HG02970 (cell line): ENCODE data around the gene UCKL1.
"Not testable (repeated sequence)": the region's sequence is repeated elsewhere in the genome, so short reads cannot be mapped to it uniquely, and the experiment has no call there.

Experiments
- ATAC-seq: cut with Tn5 transposase; IDR thresholded peaks from one replicate; pipeline ENCODE4 v1.9.1; 2021; ENCODE audit warnings: mild to moderate bottlenecking, moderate library complexity, moderate number of reproducible peaks; ENCODE audit not compliant: unreplicated experiment, low FRiP score

UCKL1 gene

DNA sequence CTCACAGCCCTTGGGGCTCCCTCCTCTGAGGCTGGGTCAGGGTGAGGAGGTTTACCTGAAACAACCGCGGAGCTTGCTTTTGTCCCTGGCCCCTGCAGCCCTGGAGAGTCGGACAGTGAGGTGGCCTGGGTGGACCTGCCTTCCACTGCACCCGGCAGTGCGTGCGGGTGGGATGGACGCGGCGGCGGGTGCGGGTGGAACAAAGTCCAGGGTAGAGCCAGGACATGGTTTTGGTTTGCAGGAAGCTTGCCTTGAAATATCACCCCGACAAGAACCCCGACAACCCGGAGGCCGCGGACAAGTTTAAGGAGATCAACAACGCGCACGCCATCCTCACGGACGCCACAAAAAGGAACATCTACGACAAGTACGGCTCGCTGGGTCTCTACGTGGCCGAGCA lies 27.1 kb downstream of the UCKL1 start:
- ATAC-seq = no peak

DNA sequence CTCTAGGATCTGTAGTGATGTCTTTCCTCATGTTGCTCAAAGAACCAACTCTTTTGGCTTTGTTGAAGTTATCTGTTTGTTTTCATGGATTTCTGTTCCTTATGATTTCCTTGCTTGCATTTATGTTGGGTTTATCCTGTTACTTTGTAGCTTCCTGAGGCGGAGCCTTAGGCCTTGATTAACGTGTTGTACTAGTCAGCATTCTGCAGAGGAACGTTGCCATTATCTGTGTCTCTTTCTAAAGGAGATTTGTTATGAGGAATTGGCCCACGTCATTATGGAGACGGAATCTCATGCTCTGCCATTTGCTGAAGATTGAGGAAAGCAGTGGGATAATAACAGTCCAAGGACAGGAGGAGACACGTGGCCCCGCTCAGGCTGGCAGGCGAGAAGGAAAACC lies 29.9 kb downstream of the UCKL1 start:
- no peak for ATAC-seq

DNA sequence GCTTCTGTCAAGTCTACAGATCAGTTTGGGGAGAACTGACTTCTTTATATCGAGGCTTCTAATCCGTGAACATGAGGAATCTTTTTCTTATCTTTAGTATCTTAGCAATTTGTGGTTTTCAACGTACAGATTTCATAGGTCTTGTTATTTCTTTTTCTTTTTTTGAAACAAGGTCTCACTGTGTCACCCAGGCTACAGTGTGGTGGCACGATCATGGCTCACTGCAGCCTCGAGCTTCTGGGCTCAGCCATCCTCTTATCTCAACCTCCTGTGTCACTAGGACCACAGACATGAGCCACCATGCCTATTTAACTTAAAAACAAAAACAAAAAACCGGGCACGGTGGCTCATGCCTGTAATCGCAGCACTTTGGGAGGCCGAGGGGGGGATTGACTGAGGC lies 32.0 kb downstream of the UCKL1 start:
- ATAC-seq = no peak

DNA sequence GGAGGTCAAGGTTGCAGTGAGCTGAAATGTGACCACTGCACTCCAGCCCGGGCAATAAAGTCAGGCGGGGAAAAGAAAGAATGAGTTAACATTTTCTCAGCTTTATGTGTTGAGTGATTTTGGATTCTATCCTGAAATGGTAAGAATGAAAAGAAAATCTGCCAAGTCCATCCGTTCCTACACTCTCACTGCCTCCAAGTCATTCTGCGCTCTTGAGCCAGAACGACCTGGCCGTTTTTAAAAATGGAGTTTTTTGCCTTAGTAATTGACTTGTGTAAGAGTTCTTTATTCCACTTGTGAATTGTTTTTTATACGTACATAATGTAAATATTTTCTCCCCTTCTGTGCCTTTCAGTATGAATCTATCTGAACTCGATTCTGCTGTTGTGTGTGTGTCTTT lies 32.6 kb downstream of the UCKL1 start:
- ATAC-seq = no peak

DNA sequence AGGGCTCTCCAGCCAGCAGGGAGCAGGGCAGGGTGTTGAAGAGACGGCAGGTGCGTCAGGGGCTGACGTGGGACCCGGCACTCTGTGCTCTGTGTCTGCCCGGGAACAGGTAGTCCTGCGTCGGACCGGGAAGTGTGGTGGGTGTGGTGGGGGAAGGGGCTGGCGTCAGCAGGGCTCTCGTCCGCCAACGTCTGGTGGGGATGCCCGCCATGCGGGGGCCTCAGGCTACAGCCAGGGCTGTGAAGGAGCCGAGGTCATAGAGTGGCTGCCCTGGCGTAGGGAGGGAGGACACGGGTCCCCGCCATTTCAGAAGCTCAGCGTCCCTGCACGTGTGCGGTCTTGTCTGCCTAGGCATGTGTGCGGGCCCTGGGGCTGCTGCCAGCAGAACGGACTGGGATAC lies 36.0 kb downstream of the UCKL1 start:
- no peak for ATAC-seq

DNA sequence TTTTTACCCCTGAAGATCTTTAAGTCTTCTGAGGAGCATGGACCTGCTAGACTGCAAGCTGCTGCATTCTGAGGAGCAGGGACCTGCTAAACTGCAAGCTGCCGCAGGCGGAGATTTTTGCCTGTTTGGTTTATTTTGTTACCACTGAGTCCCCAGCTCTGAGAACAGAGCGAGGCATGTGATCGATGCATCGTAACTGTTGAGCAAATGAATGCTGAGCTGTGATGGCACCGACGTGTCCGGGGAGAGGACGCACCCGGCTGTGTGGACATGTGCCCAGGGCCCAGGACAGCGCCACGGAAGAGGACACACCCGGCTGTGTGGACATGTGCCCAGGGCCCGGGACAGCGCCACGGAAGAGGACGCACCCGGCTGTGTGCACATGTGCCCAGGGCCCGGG lies 37.1 kb downstream of the UCKL1 start:
- ATAC-seq = no peak

DNA sequence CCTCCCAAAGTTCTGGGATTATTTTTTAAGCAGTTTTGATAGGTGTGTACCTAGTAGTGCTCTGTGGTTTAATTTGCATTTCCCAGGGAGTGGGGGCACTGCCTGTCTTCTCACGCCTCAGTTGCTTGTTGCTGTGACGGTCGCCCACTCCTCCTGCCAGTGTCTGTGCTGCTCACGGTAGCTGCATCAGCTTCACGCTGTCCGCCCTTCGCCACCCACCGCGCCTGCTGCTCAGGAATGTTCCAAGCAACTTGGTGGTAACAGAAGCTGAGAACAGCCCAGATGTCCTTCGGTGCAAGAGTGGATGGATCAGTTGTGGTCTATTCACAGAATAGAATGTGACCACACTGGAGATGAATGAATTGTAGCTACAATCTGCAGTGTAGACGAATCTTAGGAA lies 38.4 kb downstream of the UCKL1 start:
- no peak for ATAC-seq

DNA sequence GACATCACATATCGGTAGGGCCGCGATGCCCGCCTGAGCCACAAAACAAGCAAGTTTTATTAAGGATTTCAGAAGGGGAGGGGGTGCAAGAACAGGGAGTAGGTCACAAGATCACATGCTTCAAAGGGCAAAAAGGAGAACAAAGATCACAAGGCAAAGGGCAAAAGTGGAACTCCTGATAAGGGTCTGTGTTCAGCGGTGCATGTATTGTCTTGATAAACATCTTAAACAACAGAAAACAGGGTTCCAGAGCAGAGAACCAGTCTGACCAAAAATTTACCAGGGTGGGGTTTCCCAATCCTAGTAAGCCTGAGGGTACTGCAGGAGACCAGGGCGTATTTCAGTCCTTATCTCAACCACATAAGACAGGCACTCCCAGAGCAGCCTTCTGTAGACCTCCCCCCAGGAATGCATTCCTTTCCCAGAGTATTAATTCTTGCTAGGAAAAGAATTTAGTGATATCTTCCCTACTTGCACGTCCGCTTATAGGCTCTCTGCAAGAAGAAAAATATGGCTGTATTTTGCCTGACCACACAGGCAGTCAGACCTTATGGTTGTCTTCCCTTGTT lies 39.8 kb downstream of the UCKL1 start:
- ATAC-seq = not testable (repeated sequence)

DNA sequence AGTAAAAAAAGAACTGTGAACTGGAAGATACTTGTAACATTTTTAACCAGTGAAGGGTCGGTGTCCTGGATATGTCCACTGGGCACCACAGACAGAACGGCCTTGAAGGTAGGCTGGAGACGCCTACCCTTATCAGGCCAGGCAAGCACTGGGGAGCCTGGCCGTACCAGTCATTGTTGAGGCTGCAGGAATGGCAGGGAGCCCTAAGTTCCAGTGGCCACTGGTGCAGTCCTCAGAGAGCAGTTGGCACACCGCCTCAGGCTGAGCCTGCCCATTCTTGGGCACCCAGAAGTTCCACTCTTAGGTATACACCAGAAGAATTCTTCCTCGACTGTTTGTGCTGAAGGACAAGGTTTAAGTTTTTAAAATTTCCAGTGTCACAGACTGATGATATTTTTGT lies 40.7 kb downstream of the UCKL1 start:
- no peak for ATAC-seq

DNA sequence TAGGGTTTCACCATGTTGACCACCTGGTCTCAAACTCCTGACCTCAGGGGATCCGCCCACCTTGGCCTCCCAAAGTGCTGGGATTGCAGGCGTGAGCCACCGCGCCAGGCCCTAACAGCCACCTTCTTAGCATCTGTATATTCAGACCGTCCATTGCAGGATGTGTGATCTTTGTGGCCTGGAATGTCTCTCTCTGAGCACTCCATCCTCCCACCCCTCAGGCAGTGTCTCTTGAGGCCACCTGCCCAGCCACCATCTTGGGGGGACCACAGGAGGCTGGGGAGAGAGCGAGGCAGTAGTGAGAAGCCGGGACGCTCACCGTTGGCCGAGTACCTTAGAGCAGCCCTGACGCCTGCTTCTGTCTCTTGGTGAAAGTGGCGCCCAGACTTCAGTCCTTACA lies 42.4 kb downstream of the UCKL1 start:
- no peak for ATAC-seq

DNA sequence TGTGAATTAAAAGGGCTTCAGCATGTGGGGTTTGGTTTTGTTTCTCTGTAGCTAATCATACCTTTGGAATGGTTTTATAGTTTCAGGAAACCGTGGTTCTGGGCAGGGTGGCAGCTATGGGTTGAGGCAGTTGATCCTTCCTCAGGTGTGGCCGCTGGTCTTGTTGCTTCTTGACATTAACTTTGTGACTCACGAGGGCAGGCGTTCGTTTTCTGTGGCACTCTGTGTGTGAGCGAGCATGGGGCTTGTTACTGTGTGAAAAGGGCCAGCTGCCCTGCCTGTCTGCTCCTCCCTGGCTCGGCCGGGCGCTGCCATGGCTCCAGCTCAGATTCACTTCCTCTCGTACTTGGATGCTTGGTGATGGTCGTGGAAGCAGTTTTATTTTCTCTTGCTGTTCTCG lies 45.0 kb downstream of the UCKL1 start:
- ATAC-seq = no peak

DNA sequence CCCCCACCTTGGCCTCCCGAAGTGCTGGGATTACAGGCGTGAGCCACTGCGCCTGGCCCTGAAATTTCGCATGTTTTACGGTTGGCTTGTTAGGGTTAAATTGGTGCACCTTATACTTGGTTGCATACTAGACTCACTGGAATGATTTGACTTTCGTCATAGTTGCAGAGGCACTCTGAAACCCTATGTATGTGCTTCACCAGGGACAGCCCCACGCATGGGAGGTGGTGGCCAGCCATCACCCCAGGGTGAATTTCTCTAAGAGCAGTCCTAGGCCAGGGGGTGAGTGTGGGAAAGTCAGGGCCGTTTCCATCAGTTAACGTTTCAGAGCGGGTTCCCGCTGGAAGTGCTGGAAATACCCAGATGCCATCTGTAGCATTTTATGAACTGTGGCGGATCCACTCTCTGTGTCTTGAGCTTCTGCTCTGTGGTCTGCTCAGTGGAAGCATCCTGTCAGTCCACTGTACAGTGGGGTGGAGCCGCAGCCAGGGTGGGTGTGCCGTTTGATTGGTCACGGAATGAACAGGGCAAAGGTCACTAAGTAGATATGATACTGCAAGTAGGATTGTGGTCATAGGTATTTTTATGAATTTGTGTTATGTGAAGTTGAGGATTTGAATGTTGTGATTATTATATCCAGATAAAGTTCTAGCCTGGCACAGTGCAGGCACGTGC lies 48.1 kb downstream of the UCKL1 start:
- no peak for ATAC-seq

DNA sequence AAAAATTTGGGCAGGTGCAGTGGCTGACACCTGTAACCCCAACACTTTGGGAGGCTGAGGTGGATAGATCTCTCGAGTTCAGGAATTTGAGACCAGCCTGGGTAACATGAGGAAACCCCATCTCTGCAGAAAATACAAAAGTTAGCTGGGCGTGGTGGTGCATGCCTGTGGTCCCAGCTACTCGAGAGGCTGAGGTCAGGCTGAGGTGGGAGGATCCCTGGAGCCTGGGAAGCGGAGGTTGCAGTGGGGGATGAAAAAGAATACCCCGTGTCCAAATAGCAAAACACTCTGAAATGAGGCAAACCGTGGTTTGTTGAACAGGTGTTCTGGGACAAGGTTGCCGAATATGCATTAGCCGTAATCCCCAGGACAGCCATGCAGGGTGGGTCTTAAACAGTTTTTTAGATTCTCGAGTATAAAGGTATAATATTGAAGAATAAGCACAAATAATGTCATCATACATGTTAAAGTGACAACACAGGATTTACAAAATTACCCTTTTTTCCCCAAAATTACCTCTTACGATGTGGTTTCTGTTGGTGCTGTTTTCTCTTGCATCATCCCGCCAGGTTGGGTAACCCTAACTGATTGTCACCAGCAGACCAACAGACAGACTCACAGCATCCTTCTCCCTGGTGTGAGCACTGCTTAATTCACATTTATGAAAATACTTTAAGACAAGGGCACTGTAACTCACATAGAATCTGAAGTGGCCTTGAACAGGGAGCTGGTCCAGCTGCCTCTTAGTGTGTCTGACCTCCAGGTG lies 52.2 kb downstream of the UCKL1 start:
- ATAC-seq = no peak

DNA sequence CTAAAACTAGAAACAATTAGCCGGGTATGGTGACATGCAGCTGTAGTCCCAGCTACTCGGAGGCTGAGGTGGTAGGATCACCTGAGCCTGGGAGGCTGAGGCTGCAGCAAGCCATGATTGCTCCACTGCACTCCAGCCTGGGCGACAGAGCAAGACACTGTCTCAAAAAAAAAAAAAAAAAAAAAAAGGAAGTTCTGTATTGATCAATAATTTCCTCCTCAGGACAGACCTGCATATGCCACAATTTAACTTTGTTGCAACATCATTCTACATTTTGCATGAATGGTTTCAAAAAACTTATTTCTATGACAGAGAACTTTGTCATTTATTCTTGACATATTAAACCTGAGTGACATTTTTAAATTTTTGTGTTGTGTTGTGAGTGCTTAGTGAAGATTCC lies 55.8 kb downstream of the UCKL1 start:
- no peak for ATAC-seq

DNA sequence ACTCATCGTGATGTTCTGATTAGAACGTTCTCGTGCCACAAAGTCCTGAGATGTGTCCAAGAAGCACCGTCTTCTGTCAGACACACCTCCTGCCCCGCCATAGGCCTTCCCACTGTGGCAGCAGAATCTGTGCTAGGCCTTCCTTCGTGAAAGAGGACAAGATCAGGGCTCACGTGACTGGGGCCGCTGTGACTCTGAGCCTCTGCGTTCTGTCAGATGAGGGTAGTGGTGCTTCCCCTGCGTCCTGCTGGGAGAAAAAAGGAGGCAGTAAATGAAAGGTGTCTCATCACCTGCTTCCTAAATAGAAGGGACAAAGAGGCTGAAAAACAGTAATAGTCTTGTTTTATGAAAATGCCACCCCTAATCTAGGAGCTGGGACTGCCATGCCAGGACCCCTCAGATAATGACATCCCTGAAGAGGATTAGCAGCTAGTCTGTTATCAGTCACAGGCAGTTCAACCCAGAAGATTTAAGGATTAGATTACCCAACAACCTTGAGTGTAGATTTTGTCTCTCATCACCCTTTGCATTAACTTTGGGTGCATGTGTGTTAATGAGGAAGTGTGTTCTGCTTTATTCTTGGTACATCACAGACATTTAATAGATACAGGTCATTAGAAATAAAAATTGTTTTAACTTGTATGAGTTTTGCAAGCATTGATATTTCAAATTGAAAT lies 57.2 kb downstream of the UCKL1 start:
- ATAC-seq = no peak

DNA sequence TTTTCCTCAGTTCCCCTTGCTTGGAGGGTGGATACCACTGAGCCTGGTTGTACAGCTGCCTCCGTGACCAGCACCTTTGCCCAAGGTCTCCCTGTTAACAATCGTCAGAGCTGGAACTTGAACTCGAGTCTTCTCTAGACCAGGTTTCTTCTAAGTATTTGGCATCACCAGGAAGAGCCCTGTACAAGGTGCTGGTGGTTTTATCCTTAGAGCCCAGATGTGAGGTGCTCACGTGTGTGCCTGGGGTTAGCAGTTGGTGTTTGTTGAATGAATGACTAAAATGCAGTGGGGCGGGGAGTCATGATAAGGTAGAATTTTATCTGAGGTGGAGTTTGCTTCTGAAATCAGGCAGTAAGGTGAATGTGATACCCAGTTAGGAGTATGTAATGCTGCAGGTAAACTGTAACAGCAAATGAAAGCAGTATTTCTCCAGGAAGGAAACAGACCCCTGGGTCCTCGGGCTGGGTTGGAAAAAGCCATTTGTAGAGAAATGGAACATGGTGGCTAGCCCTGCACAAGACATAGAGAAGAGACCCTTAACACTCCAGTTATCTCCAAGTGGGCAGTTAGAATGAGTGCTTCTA lies 58.1 kb downstream of the UCKL1 start:
- ATAC-seq = no peak

DNA sequence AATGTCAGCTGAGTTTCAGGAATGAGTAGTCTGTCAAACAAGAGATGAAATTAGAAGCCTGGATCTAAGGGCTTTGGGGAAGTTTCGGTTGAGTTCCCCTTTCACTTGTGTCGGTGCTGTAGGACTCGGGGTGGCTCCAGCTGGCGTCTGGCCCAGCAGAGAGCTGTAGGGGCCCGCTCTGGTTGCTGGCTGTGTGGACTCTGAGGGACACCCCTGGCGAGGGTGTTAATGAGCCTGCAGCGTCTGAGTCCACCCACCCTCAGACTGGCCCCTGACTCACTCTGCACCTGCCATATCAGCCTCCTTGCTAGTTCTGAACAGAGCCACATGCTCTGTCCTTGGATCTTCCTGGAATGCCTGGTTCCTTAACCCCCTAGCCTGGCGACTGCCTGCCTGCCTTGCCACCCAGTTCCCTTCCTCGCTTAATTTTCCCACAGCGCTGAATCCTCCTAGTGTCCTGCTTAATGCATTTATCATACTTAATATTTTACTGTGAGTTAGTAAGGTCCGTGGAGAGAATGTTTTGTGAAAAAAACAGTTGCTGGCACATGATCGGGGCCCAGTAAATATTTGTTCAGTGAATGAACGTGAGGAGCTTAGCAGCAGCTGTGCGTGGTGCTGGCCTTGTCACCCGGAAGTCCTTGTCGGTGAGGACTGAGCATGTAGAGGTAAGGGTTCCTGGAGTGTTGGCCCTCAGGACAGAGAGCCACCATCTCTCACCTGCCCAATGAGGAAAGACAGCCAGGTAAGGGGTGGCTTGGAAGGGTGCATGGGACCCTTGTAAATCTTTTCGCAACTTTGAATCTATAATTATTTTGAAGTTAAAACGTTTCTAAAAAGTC lies 59.7 kb downstream of the UCKL1 start:
- no peak for ATAC-seq

DNA sequence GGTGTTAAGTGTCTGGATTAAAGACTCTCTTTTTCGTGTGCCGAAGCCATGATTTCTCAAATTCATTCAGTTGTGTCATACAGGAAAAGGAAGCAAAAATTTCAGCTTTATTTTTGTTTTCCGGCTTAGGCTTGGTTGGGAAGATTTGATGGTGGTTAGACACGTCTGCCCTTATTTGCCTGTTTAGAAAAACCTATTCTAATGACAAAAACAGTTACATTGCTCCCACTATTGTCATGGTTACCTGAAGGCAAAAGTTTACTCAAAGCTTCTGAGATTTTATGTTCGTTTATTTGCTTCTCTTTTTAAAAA lies 60.3 kb downstream of the UCKL1 start:
- no peak for ATAC-seq

DNA sequence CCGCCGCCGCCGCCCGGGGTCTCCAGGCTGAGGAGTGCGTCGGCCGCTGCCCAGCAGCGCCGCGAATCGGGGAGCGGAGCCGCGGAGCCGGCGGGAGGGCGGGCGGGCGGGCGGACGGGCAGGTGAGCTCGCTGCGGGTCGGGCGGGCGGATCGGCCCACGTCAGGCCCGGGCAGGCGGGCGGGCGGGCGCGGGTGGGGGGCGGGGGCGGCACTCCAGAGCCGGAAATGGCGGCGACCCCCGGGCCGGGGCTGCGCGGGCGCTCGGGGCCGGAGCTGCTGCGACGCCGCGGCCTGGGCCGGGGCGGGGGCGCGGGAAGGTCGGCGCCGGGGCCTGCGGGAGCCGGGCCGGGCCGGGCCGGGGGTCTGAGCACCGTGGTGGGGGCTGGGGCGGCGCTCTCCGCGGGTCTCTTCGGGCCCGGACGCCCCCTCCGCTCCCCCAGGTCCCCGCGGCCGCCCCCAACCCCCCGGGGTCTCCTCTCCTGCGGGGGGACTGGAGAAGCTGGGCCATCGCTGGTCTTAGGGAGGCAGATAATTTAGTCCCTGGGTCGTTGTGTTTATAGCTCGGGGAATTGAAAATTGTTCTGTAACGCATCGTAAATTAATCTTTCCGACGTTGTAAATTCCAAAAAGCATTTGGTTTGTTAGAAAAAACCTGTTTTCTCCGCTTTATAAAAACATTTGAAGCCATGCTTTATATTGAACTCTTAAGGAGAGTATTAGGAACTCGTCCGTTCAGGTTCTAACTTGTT lies 60.8 kb downstream of the UCKL1 start:
- ATAC-seq = no peak
